GM23338 (cell line): ENCODE measurements around the gene INSL3. TPM values are rescaled to one million over a fixed set of nuclear protein-coding genes. Genes with fewer than 3 reads are reported as not detected.

Source experiments
- EZH2 ChIP-seq: fragments of 200-600 bp; sonication (generic); IDR thresholded peaks from one replicate; pipeline ENCODE4 v1.8.0; 2017; ENCODE audit warnings: antibody characterized with exemption, mild to moderate bottlenecking, low read depth; ENCODE audit not compliant: unreplicated experiment
- ZNF331 ChIP-seq: fragments of 250-450 bp; sonication (Bioruptor Pico); IDR thresholded peaks from 2 replicates; pipeline ENCODE4 v1.5.0; 2020; ENCODE audit warnings: low read depth, mild to moderate bottlenecking, moderate library complexity
- polyA plus RNA-seq: library from polyadenylated mRNA; unstranded; fragments of >200 nt; fragmentation: Nextera tagmentation; extraction: Ambion mirVana; gene quantifications from 2 replicates; pipeline ENCODE4 v1.2.1, GENCODE V29; 2016
- small RNA-seq: library from RNA; depleted of rRNA; stranded (forward); fragments of <200 nt; gene quantifications from one replicate; pipeline ENCODE3, GENCODE V24; 2014; ENCODE audit warnings: low replicate concordance
- total RNA-seq: library from RNA; depleted of rRNA; stranded (reverse); fragments of >200 nt; shearing (Covaris generic); gene quantifications from 2 replicates; pipeline ENCODE4 v1.2.3, GENCODE V29; 2014; rRNA removed

The INSL3 gene
- total and polyA plus RNA-seq, 2 experiments from 2014 or later, result 0.76 TPM; not detected in 1

DNA sequence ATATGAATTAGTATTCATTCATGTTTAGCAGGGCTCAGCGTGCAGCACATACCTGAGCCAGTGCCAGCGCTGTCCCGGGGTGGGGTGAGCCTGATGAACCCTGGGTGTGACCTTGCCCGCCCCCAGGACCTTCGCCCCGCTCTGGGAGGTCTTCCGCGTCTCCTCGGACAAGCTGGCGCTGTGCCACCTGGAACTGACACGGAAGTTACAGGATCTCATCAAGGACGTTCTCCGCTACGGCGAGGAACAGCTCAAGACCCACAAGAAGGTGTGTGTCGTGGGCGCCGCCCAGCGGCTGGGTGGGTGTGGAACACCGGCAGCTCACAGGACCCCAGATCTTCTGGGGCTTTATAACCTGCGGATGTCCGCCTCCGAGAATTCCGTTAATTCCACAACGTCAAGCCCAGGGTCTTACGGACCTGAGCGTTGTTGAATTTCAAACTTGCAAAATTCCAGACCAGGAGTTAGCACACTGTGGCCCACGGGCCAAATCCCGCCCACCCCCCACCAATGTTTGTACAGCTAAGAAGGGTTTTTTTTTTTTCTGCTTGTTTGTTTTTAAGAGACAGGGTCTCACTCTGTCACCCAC is 54.7 kb downstream of the INSL3 start (continued):
- TF ChIP-seq EZH2 (no peak), ZNF331 (CRISPR knock-in tag) (no peak)

Small RNAs within 50 kb of the gene (small RNA-seq; reads per million reads assigned to genes)
- gene SNORA68, result not detected

Other genes starting within 250 kb of the INSL3 start
- gene UNC13A, start 133.2 kb downstream of the INSL3 start, total RNA-seq, result 25.0 and 30.4 TPM in 2 replicates
- gene UNC13A, start 133.2 kb downstream of the INSL3 start, polyA plus RNA-seq, result 8.7 and 9.5 TPM in 2 replicates
- 67.6 and 102 TPM in 2 replicates for gene MAP1S, start 102.0 kb downstream of the INSL3 start, total RNA-seq
- gene MAP1S, start 102.0 kb downstream of the INSL3 start, polyA plus RNA-seq, result 104 and 118 TPM in 2 replicates
- 22.4 and 42.3 TPM in 2 replicates for gene FCHO1, start 70.0 kb downstream of the INSL3 start, total RNA-seq
- gene FCHO1, start 70.0 kb downstream of the INSL3 start, polyA plus RNA-seq, result 14.9 and 18.5 TPM in 2 replicates
- gene B3GNT3, start 26.4 kb downstream of the INSL3 start, total RNA-seq, result 1.0 and 1.9 TPM in 2 replicates
- gene B3GNT3, start 26.4 kb downstream of the INSL3 start, polyA plus RNA-seq, result 0.90 and 0.99 TPM in 2 replicates
- 4.2 and 5.4 TPM in 2 replicates for gene JAK3, start 26.5 kb upstream of the INSL3 start, total RNA-seq
- gene JAK3, start 26.5 kb upstream of the INSL3 start, polyA plus RNA-seq, result 2.8 and 2.9 TPM in 2 replicates
- gene RPL18A, start 38.4 kb upstream of the INSL3 start, total RNA-seq, result 1,233 and 1,314 TPM in 2 replicates
- gene RPL18A, start 38.4 kb upstream of the INSL3 start, polyA plus RNA-seq, result 2,829 and 2,918 TPM in 2 replicates
- gene SLC5A5, start 50.4 kb upstream of the INSL3 start, total RNA-seq, result 2.1 and 2.6 TPM in 2 replicates
- gene SLC5A5, start 50.4 kb upstream of the INSL3 start, polyA plus RNA-seq, result 1.0 and 1.7 TPM in 2 replicates
- gene CCDC124, start 111.5 kb upstream of the INSL3 start, total RNA-seq, result 55.0 and 56.0 TPM in 2 replicates
- gene CCDC124, start 111.5 kb upstream of the INSL3 start, polyA plus RNA-seq, result 182 and 194 TPM in 2 replicates
- gene KCNN1, start 145.6 kb upstream of the INSL3 start, total RNA-seq, result 12.4 and 29.8 TPM in 2 replicates
- gene KCNN1, start 145.6 kb upstream of the INSL3 start, polyA plus RNA-seq, result 2.2 and 3.3 TPM in 2 replicates
- gene ARRDC2, start 186.7 kb upstream of the INSL3 start, total RNA-seq, result 7.1 and 18.7 TPM in 2 replicates
- gene ARRDC2, start 186.7 kb upstream of the INSL3 start, polyA plus RNA-seq, result 2.4 and 3.2 TPM in 2 replicates